HEK293 (cell line): ENCODE data around the gene DPP6.
"Not testable (repeated sequence)": the region's sequence is repeated elsewhere in the genome, so short reads cannot be mapped to it uniquely, and the experiment has no call there.

Source experiments
- CTCF ChIP-seq: fragments of 450-650 bp; formaldehyde crosslinking; IDR thresholded peaks from 2 replicates; pipeline ENCODE4 v1.5.1; 2016; ENCODE audit warnings: missing biosample characterization, missing genetic modification characterization
- REST ChIP-seq: fragments of 450-650 bp; formaldehyde crosslinking; IDR thresholded peaks from 2 replicates; pipeline ENCODE4 v1.5.1; 2016; ENCODE audit warnings: missing biosample characterization, missing genetic modification characterization
- SCRT1 ChIP-seq: fragments of 450-650 bp; formaldehyde crosslinking; IDR thresholded peaks from 2 replicates; pipeline ENCODE4 v1.5.1; 2016; ENCODE audit warnings: missing biosample characterization, missing genetic modification characterization, borderline replicate concordance
- TSHZ1 ChIP-seq: fragments of 450-650 bp; formaldehyde crosslinking; IDR thresholded peaks from 2 replicates; pipeline ENCODE4 v1.5.1; 2016; ENCODE audit warnings: missing biosample characterization, missing genetic modification characterization, borderline replicate concordance
- ZNF184 ChIP-seq: fragments of 450-650 bp; IDR thresholded peaks from 2 replicates; pipeline ENCODE4 v1.5.1; 2018; ENCODE audit warnings: missing biosample characterization, mild to moderate bottlenecking, missing genetic modification characterization
- ZNF214 ChIP-seq: fragments of 450-650 bp; formaldehyde crosslinking; IDR thresholded peaks from 2 replicates; pipeline ENCODE4 v1.5.1; 2017; ENCODE audit warnings: missing biosample characterization, mild to moderate bottlenecking, missing genetic modification characterization, borderline replicate concordance
- ZNF341 ChIP-seq: fragments of 450-650 bp; formaldehyde crosslinking; IDR thresholded peaks from 2 replicates; pipeline ENCODE4; 2016; ENCODE audit warnings: low read depth, missing biosample characterization, missing genetic modification characterization
- ZNF362 ChIP-seq: fragments of 450-650 bp; formaldehyde crosslinking; IDR thresholded peaks from 2 replicates; pipeline ENCODE4 v1.5.1; 2016; ENCODE audit warnings: missing biosample characterization, missing genetic modification characterization
- ZNF416 ChIP-seq: fragments of 450-650 bp; formaldehyde crosslinking; IDR thresholded peaks from 2 replicates; pipeline ENCODE4 v1.5.1; 2016; ENCODE audit warnings: missing biosample characterization, missing genetic modification characterization
- ZNF513 ChIP-seq: fragments of 450-650 bp; IDR thresholded peaks from 2 replicates; pipeline ENCODE4 v1.5.1; 2018; ENCODE audit warnings: missing biosample characterization, missing genetic modification characterization
- ZNF580 ChIP-seq: fragments of 450-650 bp; formaldehyde crosslinking; IDR thresholded peaks from 2 replicates; pipeline ENCODE4 v1.5.1; 2016; ENCODE audit warnings: missing biosample characterization, missing genetic modification characterization

GRCh38 chr7:154155928-154156327 is 103.7 kb downstream of the DPP6 start:
- TF ChIP-seq ZNF580 (tag by site-specific recombination); ZNF416 (tag by site-specific recombination); CTCF (tag by site-specific recombination); ZNF341 (tag by site-specific recombination); SCRT1; ZNF513 (tag by site-specific recombination); REST (tag by site-specific recombination); ZNF184; ZNF214 (tag by site-specific recombination); ZNF362 (tag by site-specific recombination); TSHZ1: not testable (repeated sequence)
